Activated B cell treated with CpG ODN at 0.5 μM for 24 hours (primary cell): Measurements from ENCODE around the gene CORO7. TPM values are rescaled to one million over a fixed set of nuclear protein-coding genes. Genes with fewer than 3 reads are reported as not detected.
A peak's percentile ranks its signal among the peaks of the same experiment; 100 is the strongest.

Experiments
- ATAC-seq: fragments of 200-7000 bp; cut with Tn5 transposase; one replicate; pipeline ENCODE4 v1.10.0; 2021; ENCODE audit warnings: low read depth, mild to moderate bottlenecking, moderate library complexity
- CTCF ChIA-PET: fragments of 350-600 bp; sonication (Branson Sonifier 250); formaldehyde crosslinking; loops from one replicate; lab custom pipeline; 2021; ENCODE audit warnings: antibody characterized with exemption; lab: Charles Lee
- POLR2A ChIA-PET: fragments of 350-600 bp; sonication (Branson Sonifier 250); formaldehyde crosslinking; loops from one replicate; lab custom pipeline; 2021; ENCODE audit warnings: antibody characterized with exemption; lab: Charles Lee
- DNase-seq: peaks from one replicate; pipeline ENCODE4 v3.0.0; 2022
- H3K27ac Mint-ChIP-seq: one replicate; pipeline ENCODE4 v1.8.0; 2020; ENCODE audit warnings: mixed read lengths
- H3K27me3 Mint-ChIP-seq: one replicate; pipeline ENCODE4 v1.8.0; 2021; ENCODE audit warnings: mixed read lengths
- H3K36me3 Mint-ChIP-seq: one replicate; pipeline ENCODE4 v1.8.0; 2021; ENCODE audit warnings: low read depth, mixed read lengths
- H3K4me1 Mint-ChIP-seq: one replicate; pipeline ENCODE4 v1.8.0; 2021; ENCODE audit warnings: mixed read lengths
- H3K4me3 Mint-ChIP-seq: one replicate; pipeline ENCODE4 v1.8.0; 2020; ENCODE audit warnings: mild to moderate bottlenecking, mixed read lengths
- H3K9me3 Mint-ChIP-seq: one replicate; pipeline ENCODE4 v1.8.0; 2020; ENCODE audit warnings: mixed read lengths
- CTCF ChIP-seq: fragments of 200-600 bp; IDR thresholded peaks from one replicate; pipeline ENCODE4 v1.8.0; 2022; ENCODE audit warnings: antibody characterized with exemption, mild to moderate bottlenecking
- intact Hi-C: fragments of 100-400 bp; cut with micrococcal nuclease; formaldehyde crosslinking; loops from one replicate; pipeline ENCODE4 v1.15.1; 2024
- total RNA-seq: library from RNA; stranded (reverse); gene quantifications from 2 replicates; pipeline ENCODE4 v1.2.3, GENCODE V29; 2022

The CORO7 gene
- 74.6 and 86.6 TPM in 2 replicates for total RNA-seq

- Mint-ChIP-seq H3K4me3 (peak within 1 kb of the TSS; percentile 91), H3K27ac (peak within 1 kb of the TSS; percentile 95), H3K36me3 (peaks cover 24% of the 10 kb centered on the region), H3K9me3 (no peaks in the 10 kb centered on the region), H3K27me3 (no peaks in the 10 kb centered on the region), H3K4me1 (peaks cover 36% of the 10 kb centered on the region)
- ChIA-PET CTCF (interaction anchor here (0.8 to 1.7 kb wide), 6 partner anchors 11 to 208 kb away, joined by 3 to 8 read pairs (median 3); partner anchors contain the start of gene MGRN1), POLR2A (interaction anchor here (0.6 to 2.1 kb wide), 15 partner anchors 9 to 1896 kb away, joined by 3 to 10 read pairs (median 4); partner anchors contain the start of genes CDIP1, DNAJA3, HMOX2 and NMRAL1)
- ATAC-seq (peak; percentile 89), DNase-seq (peak; percentile 99)
- TF ChIP-seq CTCF = no peak
- intact Hi-C loops = loop anchor here (1.0 to 5.0 kb wide), 4 partner anchors 9 to 541 kb away; partner anchors contain the start of genes DNAJA3, NUDT16L1, PAM16 and SEC14L5
Observed at GRCh38 chr16:4416200-4417032, at the start of gene CORO7. TSS of gene CORO7 (minus strand) at chr16:4416596. CDS start at chr16:4416518, 78 bp downstream.

GRCh38 chr16:4463522-4464163 lies 47.2 kb upstream of the CORO7 start:
- no peak for ATAC-seq
- H3K27me3 Mint-ChIP-seq = no peaks in the 10 kb centered on the region
- TF ChIP-seq CTCF = no peak
- no peaks in the 10 kb centered on the region for H3K4me1 Mint-ChIP-seq
- H3K27ac Mint-ChIP-seq = no peak overlapping the region
- no peaks in the 10 kb centered on the region for H3K9me3 Mint-ChIP-seq
- no peak overlapping the region for H3K4me3 Mint-ChIP-seq
- ChIA-PET CTCF (no interaction called here), POLR2A (no interaction called here)
- peaks cover 56% of the 10 kb centered on the region for H3K36me3 Mint-ChIP-seq
- no peak for DNase-seq
- intact Hi-C loops = no loop called here

- ChIA-PET POLR2A (no interaction called here), CTCF (no interaction called here)
- no peak overlapping the region for H3K27ac Mint-ChIP-seq
- ATAC-seq (no peak), DNase-seq (no peak)
- H3K36me3 Mint-ChIP-seq = peaks cover 63% of the 10 kb centered on the region
- intact Hi-C loops = no loop called here
- no peaks in the 10 kb centered on the region for H3K27me3 Mint-ChIP-seq
- no peak overlapping the region for H3K4me3 Mint-ChIP-seq
- no peak for TF ChIP-seq CTCF
- no peaks in the 10 kb centered on the region for H3K9me3 Mint-ChIP-seq
- H3K4me1 Mint-ChIP-seq = no peaks in the 10 kb centered on the region
Observed at GRCh38 chr16:4461250-4462085, 45.1 kb upstream of the CORO7 start.

- H3K4me3 Mint-ChIP-seq = no peak overlapping the region
- no peaks in the 10 kb centered on the region for H3K9me3 Mint-ChIP-seq
- ChIA-PET POLR2A (no interaction called here), CTCF (no interaction called here)
- ATAC-seq = no peak
- no peak for DNase-seq
- no peak for TF ChIP-seq CTCF
- peaks cover 63% of the 10 kb centered on the region for H3K36me3 Mint-ChIP-seq
- no peaks in the 10 kb centered on the region for H3K4me1 Mint-ChIP-seq
- no peak overlapping the region for H3K27ac Mint-ChIP-seq
- H3K27me3 Mint-ChIP-seq = no peaks in the 10 kb centered on the region
- intact Hi-C loops = no loop called here
Observed at GRCh38 chr16:4460936-4461249, 44.5 kb upstream of the CORO7 start.
